ENCODE data around the gene CAMK1G. TPM values are rescaled to one million over a fixed set of nuclear protein-coding genes. Genes with fewer than 3 reads are reported as not detected.

CAMK1G gene
- total and polyA plus RNA-seq, 11 donors, result 0.30 to 0.48 TPM; not detected in 9

DNA sequence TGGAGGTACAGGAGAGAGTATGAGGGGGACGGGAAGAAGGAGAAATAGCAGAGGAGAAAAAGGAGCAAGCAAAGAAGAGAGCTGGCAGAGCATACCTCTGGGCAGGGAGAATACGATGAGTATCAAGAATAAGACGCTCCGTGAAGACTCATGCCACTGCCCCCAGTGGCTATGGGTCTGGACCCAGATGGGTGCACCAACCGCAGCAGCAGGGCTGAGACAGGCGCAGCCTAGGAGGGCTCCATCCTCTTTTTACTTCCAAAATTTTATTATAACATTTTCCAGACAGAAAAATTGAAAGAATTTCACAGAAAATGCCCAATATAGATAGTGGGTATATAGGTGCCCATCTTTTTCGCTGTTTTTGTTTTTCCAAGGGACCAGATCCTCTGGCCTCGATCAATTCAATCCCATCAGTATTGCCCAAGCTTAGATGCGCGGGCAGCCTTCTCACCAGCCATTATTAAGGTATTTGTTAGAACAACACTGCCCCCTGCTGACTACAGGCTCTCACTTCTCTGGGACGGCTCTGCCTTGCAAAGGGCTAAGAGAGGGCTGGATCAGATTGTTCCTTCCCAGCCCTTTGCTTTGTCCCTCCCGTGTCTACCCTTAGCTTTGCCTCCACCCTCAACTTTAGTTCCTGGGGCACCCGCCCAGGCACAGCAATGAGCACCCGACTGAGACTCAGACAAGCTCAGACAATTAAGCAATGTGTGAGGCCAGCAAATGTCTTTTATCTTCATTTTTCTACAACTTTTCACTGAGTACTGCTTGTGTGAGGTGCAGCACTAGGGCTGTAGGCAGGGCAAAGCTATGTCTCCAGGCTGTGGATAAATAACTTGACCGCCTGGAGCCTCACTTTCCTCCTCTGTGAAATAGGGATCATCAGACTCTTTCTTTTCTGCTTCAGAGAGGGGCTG, 17.5 kb upstream of the CAMK1G start:
- no peak overlapping the region for H3K27ac ChIP-seq
- peak; percentile 65 to 78 (median 68) for DNase-seq
- ATAC-seq, result peak; percentile 59 to 90 (median 81)
- H3K4me3 ChIP-seq, result no peak overlapping the region
- intact Hi-C loops (cut with DNase I), result loop anchor here in 6 of 10 donors (5.0 to 10.0 kb wide), 8 partner anchors 49 to 911 kb away; no protein-coding TSS in a partner anchor
- peaks cover 0 to 9% (median 0%) of the 10 kb centered on the region in 9 donors for H3K27me3 ChIP-seq
- 39 to 44% (median 41%) methylated on average over 14 to 15 of the region's 15 CpGs for WGBS, 4 donors
- H3K36me3 ChIP-seq, result no peaks in the 10 kb centered on the region
- H3K9me3 ChIP-seq, result no peaks in the 10 kb centered on the region
- TF ChIP-seq POLR2A (IDR thresholded peaks at IDR 0.05), result no peak
- TF ChIP-seq, protein P1, sequence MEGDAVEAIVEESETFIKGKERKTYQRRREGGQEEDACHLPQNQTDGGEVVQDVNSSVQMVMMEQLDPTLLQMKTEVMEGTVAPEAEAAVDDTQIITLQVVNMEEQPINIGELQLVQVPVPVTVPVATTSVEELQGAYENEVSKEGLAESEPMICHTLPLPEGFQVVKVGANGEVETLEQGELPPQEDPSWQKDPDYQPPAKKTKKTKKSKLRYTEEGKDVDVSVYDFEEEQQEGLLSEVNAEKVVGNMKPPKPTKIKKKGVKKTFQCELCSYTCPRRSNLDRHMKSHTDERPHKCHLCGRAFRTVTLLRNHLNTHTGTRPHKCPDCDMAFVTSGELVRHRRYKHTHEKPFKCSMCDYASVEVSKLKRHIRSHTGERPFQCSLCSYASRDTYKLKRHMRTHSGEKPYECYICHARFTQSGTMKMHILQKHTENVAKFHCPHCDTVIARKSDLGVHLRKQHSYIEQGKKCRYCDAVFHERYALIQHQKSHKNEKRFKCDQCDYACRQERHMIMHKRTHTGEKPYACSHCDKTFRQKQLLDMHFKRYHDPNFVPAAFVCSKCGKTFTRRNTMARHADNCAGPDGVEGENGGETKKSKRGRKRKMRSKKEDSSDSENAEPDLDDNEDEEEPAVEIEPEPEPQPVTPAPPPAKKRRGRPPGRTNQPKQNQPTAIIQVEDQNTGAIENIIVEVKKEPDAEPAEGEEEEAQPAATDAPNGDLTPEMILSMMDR (IDR thresholded peaks at IDR 0.05), result peak; percentile 59 to 84 (median 71)
- peaks cover 0 to 5% (median 0%) of the 10 kb centered on the region in 12 donors for H3K4me1 ChIP-seq

DNA sequence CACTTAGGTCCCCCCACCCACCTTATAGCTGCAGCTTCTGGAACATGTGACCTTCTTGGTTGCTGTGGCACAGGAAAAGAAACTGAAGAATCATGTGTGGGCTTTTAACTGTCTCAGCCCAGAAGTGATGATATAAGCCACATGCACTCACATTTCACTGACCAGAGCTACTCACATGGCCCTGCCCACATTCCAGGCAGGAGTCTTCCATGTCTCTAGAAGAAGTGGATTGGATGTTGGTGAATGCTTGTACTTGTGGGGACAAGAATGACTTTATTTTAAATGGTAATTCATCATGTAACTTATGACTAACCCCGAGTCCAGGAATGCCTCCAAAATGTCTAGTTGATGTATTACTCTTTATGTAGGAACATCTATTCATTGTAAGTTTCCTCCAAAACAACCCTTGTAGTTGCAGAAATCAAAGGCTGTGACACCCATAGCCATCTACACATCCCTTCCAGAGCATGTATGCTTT, 15.8 kb upstream of the CAMK1G start:
- WGBS, 4 donors, result 53 to 73% (median 64%) methylated on average over 1 of the region's 1 CpG
- no peak for TF ChIP-seq POLR2A (IDR thresholded peaks at IDR 0.05)
- TF ChIP-seq, protein P1 (IDR thresholded peaks at IDR 0.05), result no peak
- no peak overlapping the region for H3K27ac ChIP-seq
- DNase-seq (no peak), ATAC-seq (no peak)
- H3K9me3 ChIP-seq, result no peaks in the 10 kb centered on the region
- H3K4me1 ChIP-seq, result peaks cover 0 to 5% (median 0%) of the 10 kb centered on the region in 12 donors
- H3K36me3 ChIP-seq, result no peaks in the 10 kb centered on the region
- no peak overlapping the region for H3K4me3 ChIP-seq
- H3K27me3 ChIP-seq, result peaks cover 0 to 9% (median 0%) of the 10 kb centered on the region in 9 donors
- intact Hi-C loops (cut with DNase I), result loop anchor here in 7 of 10 donors (2.0 to 10.0 kb wide), 10 partner anchors 50 to 913 kb away; no protein-coding TSS in a partner anchor

DNA sequence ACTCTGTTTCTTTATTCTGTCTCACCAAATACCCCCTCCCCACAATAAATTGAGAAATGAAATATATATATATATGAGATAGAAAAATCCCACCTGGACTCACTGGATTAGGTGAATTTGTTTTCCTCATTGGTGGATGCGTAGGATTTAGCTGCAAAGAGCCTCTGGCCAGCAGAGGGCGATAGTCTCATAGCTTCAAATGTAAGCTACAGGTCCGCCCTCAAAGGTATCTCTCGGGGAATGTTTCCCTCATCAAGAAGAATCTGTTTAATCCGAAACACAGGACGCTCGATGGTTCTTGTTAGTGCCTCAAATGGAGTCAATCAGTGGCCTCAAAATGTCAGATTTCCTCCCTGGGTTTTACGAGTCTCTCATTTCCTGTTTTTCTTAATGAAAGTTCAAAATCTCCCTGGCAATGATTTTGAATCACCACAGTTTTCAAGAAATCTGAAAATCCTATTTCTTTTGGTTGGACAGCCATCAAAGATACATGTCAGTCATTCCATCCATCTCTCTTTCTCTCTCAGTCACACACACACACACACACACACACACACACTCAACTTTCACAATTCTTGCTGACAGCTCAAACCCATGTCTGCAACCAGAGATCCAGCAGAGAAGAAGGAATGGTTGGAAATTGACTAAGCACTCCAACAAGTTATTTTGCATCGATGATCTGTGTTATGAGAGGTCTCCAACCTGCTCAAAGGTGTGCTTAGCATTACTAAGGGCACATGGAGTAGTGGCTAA, 13.9 kb upstream of the CAMK1G start:
- H3K4me1 ChIP-seq, result peaks cover 0 to 5% (median 0%) of the 10 kb centered on the region in 12 donors
- no peaks in the 10 kb centered on the region for H3K36me3 ChIP-seq
- TF ChIP-seq POLR2A (IDR thresholded peaks at IDR 0.05), result no peak
- TF ChIP-seq, protein P1 (IDR thresholded peaks at IDR 0.05), result peak; percentile 77 to 96 (median 86)
- no peak overlapping the region for H3K27ac ChIP-seq
- peak overlapping the region in 1 of 12 donors; percentile 30 for H3K4me3 ChIP-seq
- intact Hi-C loops (cut with DNase I), result loop anchor here in 8 of 10 donors (2.0 to 10.0 kb wide), 12 partner anchors 52 to 915 kb away; partner anchors contain the start of gene UTP25 (in 1 of the 8)
- peaks cover 0 to 9% (median 0%) of the 10 kb centered on the region in 9 donors for H3K27me3 ChIP-seq
- peak in 2 of 4 donors; percentile 50 to 58 for ATAC-seq
- H3K9me3 ChIP-seq, result no peaks in the 10 kb centered on the region
- peak; percentile 49 to 79 (median 65) for DNase-seq
- WGBS, 4 donors, result 9 to 15% (median 12%) methylated on average over 9 of the region's 9 CpGs

All from heart left ventricle (tissue), 16 donors.